ENCODE data around the gene DPYSL4.
A peak's percentile ranks its signal among the peaks of the same experiment; 100 is the strongest.

Gene DPYSL4

GRCh38 chr10:132175408-132175807 is 11.3 kb upstream of the DPYSL4 start:
- DNase-seq (ENCODE audit: insufficient read length, low spot score) = no peak
- no peak for FAIRE-seq
- TF ChIP-seq POLR2AphosphoS5 (IDR thresholded peaks at IDR 0.05; ENCODE audit: low read depth, low read length) (no peak), SPI1 (IDR thresholded peaks at IDR 0.05; ENCODE audit: low read depth, low read length) (no peak), TAF1 (IDR thresholded peaks at IDR 0.05; ENCODE audit: low read depth, low read length) (no peak), POU2F2 (IDR thresholded peaks at IDR 0.05; ENCODE audit: low read depth, low read length) (no peak), PAX5 (IDR thresholded peaks at IDR 0.05; ENCODE audit: insufficient read depth, low read length, severe bottlenecking) (no peak), POLR2A (IDR thresholded peaks at IDR 0.05; ENCODE audit: low read depth, low read length) (no peak)

DNA sequence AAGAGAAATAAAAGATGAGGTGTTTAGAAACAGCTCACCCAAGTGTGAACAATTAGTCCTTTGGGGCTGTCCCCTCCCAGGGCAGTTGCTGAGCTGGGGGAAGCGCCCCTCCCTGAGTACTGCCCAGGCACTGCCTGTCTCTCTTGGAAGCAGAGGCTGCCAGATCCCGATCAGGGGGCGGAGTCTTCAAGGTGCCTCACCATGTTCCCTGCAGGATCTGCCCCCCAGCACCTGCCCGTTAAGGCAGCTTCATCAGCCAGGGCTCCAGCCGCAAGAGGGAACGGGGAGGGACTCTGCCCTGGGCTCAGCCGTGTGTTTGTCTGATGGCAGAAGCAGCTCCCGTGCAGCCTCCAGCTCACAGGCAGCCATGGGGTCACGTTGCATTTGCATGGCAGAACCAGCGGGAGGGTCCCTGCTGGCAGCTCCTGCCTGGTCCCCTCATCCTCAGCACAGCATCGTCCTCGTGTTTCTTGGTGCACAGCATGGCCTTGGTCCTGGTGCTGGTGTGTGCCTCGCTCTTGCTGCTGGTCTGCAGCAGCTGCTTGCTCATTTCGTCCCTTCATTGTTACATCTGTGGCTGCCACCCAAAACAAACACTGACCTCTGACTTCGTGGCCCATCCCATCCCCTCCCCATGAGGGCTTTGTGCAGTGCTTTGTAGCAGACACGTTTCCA is 10.7 kb upstream of the DPYSL4 start:
- DNase-seq (ENCODE audit: insufficient read length, low spot score) (no peak), FAIRE-seq (no peak)
- TF ChIP-seq POU2F2 (IDR thresholded peaks at IDR 0.05; ENCODE audit: low read depth, low read length) (no peak), PAX5 (IDR thresholded peaks at IDR 0.05; ENCODE audit: insufficient read depth, low read length, severe bottlenecking) (no peak), TAF1 (IDR thresholded peaks at IDR 0.05; ENCODE audit: low read depth, low read length) (no peak), POLR2AphosphoS5 (IDR thresholded peaks at IDR 0.05; ENCODE audit: low read depth, low read length) (no peak), POLR2A (IDR thresholded peaks at IDR 0.05; ENCODE audit: low read depth, low read length) (no peak), SPI1 (IDR thresholded peaks at IDR 0.05; ENCODE audit: low read depth, low read length) (no peak)

GRCh38 chr10:132176623-132177500 is 9.9 kb upstream of the DPYSL4 start:
- no peak for FAIRE-seq

GRCh38 chr10:132178046-132178445 is 8.7 kb upstream of the DPYSL4 start:
- TF ChIP-seq PAX5 (IDR thresholded peaks at IDR 0.05; ENCODE audit: insufficient read depth, low read length, severe bottlenecking) = no peak
- TF ChIP-seq POLR2AphosphoS5 (IDR thresholded peaks at IDR 0.05; ENCODE audit: low read depth, low read length) = no peak
- no peak for TF ChIP-seq POLR2A (IDR thresholded peaks at IDR 0.05; ENCODE audit: low read depth, low read length)
- no peak for TF ChIP-seq TAF1 (IDR thresholded peaks at IDR 0.05; ENCODE audit: low read depth, low read length)
- no peak for TF ChIP-seq SPI1 (IDR thresholded peaks at IDR 0.05; ENCODE audit: low read depth, low read length)
- TF ChIP-seq POU2F2 (IDR thresholded peaks at IDR 0.05; ENCODE audit: low read depth, low read length) = no peak
- FAIRE-seq (no peak), DNase-seq (ENCODE audit: insufficient read length, low spot score) (no peak)

More at GRCh38 chr10:132176623-132177500, 9.9 kb upstream of the DPYSL4 start:
- DNase-seq (ENCODE audit: insufficient read length, low spot score) = no peak
- no peak for TF ChIP-seq PAX5 (IDR thresholded peaks at IDR 0.05; ENCODE audit: insufficient read depth, low read length, severe bottlenecking)
- no peak for TF ChIP-seq SPI1 (IDR thresholded peaks at IDR 0.05; ENCODE audit: low read depth, low read length)
- no peak for TF ChIP-seq TAF1 (IDR thresholded peaks at IDR 0.05; ENCODE audit: low read depth, low read length)
- TF ChIP-seq POLR2A (IDR thresholded peaks at IDR 0.05; ENCODE audit: low read depth, low read length) = no peak
- no peak for TF ChIP-seq POU2F2 (IDR thresholded peaks at IDR 0.05; ENCODE audit: low read depth, low read length)
- TF ChIP-seq POLR2AphosphoS5 (IDR thresholded peaks at IDR 0.05; ENCODE audit: low read depth, low read length) = no peak

- FAIRE-seq (no peak), DNase-seq (ENCODE audit: insufficient read length, low spot score) (no peak)
- TF ChIP-seq POLR2AphosphoS5 (IDR thresholded peaks at IDR 0.05; ENCODE audit: low read depth, low read length) (no peak), PAX5 (IDR thresholded peaks at IDR 0.05; ENCODE audit: insufficient read depth, low read length, severe bottlenecking) (no peak), POU2F2 (IDR thresholded peaks at IDR 0.05; ENCODE audit: low read depth, low read length) (no peak), TAF1 (IDR thresholded peaks at IDR 0.05; ENCODE audit: low read depth, low read length) (no peak), SPI1 (IDR thresholded peaks at IDR 0.05; ENCODE audit: low read depth, low read length) (no peak), POLR2A (IDR thresholded peaks at IDR 0.05; ENCODE audit: low read depth, low read length) (no peak)
Observed at GRCh38 chr10:132178672-132179545, 7.8 kb upstream of the DPYSL4 start.

- FAIRE-seq (no peak), DNase-seq (ENCODE audit: insufficient read length, low spot score) (no peak)
- no peak for TF ChIP-seq TAF1 (IDR thresholded peaks at IDR 0.05; ENCODE audit: low read depth, low read length)
- TF ChIP-seq POLR2AphosphoS5 (IDR thresholded peaks at IDR 0.05; ENCODE audit: low read depth, low read length) = no peak
- TF ChIP-seq PAX5 (IDR thresholded peaks at IDR 0.05; ENCODE audit: insufficient read depth, low read length, severe bottlenecking) = no peak
- TF ChIP-seq SPI1 (IDR thresholded peaks at IDR 0.05; ENCODE audit: low read depth, low read length) = no peak
- no peak for TF ChIP-seq POLR2A (IDR thresholded peaks at IDR 0.05; ENCODE audit: low read depth, low read length)
- no peak for TF ChIP-seq POU2F2 (IDR thresholded peaks at IDR 0.05; ENCODE audit: low read depth, low read length)
Observed at GRCh38 chr10:132179551-132180392, 7.0 kb upstream of the DPYSL4 start.

- TF ChIP-seq SPI1 (IDR thresholded peaks at IDR 0.05; ENCODE audit: low read depth, low read length) = no peak
- TF ChIP-seq POLR2A (IDR thresholded peaks at IDR 0.05; ENCODE audit: low read depth, low read length) = no peak
- TF ChIP-seq POLR2AphosphoS5 (IDR thresholded peaks at IDR 0.05; ENCODE audit: low read depth, low read length) = no peak
- DNase-seq (ENCODE audit: insufficient read length, low spot score) = no peak
- peak; percentile 58 for FAIRE-seq
Observed at GRCh38 chr10:132180736-132181135, 6.0 kb upstream of the DPYSL4 start.

DNA sequence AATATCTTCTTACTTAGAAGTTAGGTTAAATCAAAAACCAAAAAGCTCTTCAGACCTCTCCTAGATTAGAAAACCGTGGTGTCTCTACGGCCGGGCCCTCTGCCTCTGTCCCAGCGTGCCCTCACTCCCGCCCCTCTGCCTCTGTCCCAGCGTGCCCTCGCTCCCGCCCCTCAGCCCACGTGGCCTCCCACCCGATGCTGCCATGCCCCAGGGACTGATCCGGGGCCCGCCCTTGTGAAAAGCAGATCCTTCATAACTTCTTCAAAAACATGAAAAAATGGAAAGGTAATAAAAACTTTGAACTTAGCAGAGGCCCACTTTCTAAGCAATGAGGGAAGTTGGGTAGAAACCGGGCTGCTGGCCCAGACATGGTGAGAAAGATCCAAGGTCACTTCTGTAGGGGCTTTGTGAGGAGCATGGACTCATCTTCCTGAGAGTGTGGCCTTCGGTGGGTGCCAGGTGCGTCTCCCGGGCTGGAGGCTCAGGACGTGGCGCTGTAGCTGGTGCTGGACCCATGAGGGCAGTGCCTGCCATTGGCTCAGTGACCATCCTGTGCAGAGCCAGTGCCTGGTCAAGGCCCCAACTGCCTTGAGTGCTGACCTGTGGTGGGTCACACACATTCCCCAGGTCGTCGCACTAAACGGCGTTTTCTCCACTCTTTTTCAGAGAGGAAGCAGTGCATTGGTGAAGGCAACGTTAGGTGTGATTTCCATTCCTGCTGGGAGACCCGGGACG is 4.9 kb upstream of the DPYSL4 start:
- TF ChIP-seq TAF1 (IDR thresholded peaks at IDR 0.05; ENCODE audit: low read depth, low read length) = no peak
- no peak for TF ChIP-seq POLR2AphosphoS5 (IDR thresholded peaks at IDR 0.05; ENCODE audit: low read depth, low read length)
- no peak for TF ChIP-seq PAX5 (IDR thresholded peaks at IDR 0.05; ENCODE audit: insufficient read depth, low read length, severe bottlenecking)
- TF ChIP-seq SPI1 (IDR thresholded peaks at IDR 0.05; ENCODE audit: low read depth, low read length) = no peak
- TF ChIP-seq POLR2A (IDR thresholded peaks at IDR 0.05; ENCODE audit: low read depth, low read length) = no peak
- TF ChIP-seq POU2F2 (IDR thresholded peaks at IDR 0.05; ENCODE audit: low read depth, low read length) = no peak
- no peak for DNase-seq (ENCODE audit: insufficient read length, low spot score)
- no peak for FAIRE-seq

Measured in GM12891 (cell line).